ENCODE measurements around the gene TADA1.

Gene TADA1

DNA sequence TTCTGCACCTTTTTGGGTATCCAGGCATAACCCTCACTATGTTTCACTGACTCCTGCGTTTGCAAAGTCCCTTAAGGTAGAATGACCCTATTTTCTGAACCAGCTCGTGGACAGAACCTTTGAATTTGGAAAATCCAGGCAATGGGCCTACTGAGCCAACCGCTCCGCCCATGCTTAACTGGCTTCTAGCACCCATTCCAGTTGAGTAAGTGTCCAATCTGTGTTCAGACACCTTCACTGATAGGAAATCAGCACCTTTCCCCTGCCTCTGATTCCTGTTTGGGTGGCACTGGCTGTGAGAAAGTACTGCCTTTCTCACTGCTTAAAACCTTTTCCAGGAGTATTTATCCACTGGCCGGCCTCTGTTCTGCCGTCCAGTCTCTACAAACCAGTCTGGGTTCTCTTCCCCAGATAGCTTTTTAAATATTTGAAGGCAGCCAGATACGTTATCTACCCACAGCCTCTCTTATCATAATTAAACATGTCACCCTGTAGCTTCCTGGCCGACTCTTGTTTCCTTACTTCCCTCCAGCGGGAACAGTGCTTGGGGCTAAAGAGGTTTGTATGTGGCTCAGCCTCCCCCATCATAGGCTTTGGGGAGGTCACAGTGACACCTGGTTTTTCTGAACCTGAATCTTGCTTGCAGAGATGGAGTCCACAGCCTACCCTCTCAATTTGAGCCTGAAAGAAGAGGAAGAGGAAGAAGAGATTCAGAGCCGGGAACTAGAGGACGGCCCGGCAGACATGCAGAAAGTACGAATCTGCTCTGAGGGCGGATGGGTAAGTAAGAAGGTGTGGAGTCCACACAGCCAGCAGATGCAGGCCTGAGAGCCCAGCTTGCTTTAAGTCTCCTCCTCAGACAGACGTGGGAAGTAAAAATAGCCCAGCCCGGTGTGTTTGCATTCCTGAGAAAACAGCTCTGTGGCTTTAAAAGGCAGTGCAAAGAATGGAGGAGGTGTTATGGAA, 35.5 kb downstream of the TADA1 start:
- TF ChIP-seq, protein P1, sequence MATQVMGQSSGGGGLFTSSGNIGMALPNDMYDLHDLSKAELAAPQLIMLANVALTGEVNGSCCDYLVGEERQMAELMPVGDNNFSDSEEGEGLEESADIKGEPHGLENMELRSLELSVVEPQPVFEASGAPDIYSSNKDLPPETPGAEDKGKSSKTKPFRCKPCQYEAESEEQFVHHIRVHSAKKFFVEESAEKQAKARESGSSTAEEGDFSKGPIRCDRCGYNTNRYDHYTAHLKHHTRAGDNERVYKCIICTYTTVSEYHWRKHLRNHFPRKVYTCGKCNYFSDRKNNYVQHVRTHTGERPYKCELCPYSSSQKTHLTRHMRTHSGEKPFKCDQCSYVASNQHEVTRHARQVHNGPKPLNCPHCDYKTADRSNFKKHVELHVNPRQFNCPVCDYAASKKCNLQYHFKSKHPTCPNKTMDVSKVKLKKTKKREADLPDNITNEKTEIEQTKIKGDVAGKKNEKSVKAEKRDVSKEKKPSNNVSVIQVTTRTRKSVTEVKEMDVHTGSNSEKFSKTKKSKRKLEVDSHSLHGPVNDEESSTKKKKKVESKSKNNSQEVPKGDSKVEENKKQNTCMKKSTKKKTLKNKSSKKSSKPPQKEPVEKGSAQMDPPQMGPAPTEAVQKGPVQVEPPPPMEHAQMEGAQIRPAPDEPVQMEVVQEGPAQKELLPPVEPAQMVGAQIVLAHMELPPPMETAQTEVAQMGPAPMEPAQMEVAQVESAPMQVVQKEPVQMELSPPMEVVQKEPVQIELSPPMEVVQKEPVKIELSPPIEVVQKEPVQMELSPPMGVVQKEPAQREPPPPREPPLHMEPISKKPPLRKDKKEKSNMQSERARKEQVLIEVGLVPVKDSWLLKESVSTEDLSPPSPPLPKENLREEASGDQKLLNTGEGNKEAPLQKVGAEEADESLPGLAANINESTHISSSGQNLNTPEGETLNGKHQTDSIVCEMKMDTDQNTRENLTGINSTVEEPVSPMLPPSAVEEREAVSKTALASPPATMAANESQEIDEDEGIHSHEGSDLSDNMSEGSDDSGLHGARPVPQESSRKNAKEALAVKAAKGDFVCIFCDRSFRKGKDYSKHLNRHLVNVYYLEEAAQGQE (IDR thresholded peaks at IDR 0.05; ENCODE audit: insufficient replicate concordance, low read depth): no peak
- TF ChIP-seq POLR2AphosphoS5 (IDR thresholded peaks at IDR 0.05; ENCODE audit: low read depth) (no peak), SPI1 (IDR thresholded peaks at IDR 0.05; ENCODE audit: borderline replicate concordance, low read depth) (peak; percentile 77), GABPA (IDR thresholded peaks at IDR 0.05; ENCODE audit: low read depth) (no peak)
- TF ChIP-seq, protein P2, sequence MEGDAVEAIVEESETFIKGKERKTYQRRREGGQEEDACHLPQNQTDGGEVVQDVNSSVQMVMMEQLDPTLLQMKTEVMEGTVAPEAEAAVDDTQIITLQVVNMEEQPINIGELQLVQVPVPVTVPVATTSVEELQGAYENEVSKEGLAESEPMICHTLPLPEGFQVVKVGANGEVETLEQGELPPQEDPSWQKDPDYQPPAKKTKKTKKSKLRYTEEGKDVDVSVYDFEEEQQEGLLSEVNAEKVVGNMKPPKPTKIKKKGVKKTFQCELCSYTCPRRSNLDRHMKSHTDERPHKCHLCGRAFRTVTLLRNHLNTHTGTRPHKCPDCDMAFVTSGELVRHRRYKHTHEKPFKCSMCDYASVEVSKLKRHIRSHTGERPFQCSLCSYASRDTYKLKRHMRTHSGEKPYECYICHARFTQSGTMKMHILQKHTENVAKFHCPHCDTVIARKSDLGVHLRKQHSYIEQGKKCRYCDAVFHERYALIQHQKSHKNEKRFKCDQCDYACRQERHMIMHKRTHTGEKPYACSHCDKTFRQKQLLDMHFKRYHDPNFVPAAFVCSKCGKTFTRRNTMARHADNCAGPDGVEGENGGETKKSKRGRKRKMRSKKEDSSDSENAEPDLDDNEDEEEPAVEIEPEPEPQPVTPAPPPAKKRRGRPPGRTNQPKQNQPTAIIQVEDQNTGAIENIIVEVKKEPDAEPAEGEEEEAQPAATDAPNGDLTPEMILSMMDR (IDR thresholded peaks at IDR 0.05; ENCODE audit: insufficient read depth, low read length): no peak
- DNase-seq (ENCODE audit: low read depth in 1 of 2, low spot score in 1 of 2): peak in 1 of 2 experiments; percentile 58
- H3K27ac ChIP-seq (replicated peaks): peak overlapping the region; percentile 58
- no peaks in the 10 kb centered on the region for H3K27me3 ChIP-seq (ENCODE audit: insufficient read depth, poor library complexity, severe bottlenecking)
- peak overlapping the region; percentile 65 for H3K4me3 ChIP-seq (replicated peaks; ENCODE audit: insufficient read depth, low read length)

DNA sequence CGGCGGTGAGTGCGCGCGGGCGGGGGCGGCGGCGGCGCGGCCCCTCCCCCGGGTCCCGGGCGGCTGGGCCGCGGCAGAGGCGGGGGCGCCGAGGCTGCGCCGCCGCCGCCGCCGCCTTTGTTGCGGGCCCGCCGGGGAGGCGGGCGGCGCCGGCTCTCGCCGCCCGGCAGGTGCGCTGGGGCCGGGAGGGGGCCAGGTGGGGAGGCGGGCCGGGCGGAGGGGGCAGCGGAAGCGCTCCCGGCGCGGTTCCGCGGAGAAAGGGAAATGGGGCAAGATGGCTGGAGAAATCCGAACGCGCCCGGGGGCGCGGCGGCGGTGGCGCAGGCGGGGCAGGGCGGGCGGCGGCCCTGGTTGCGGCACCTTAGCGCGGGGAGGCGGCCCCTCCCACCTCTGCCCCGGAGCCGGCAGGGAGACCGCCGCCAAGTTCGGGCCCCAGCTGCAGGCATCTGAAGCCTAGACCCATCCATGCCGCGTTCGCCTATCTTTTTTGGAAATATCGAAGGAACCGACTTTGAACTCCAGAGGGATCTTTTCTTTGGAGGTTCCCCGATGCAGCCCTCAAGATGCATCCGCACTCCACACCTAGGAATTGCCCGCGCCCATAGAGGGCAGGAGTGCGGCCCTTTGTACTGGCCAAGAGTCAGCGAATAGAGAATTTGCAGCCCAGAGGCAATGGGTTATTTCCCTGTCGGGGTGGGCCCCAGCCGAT, 36.3 kb downstream of the TADA1 start:
- peak in 1 of 2 experiments; percentile 58 for DNase-seq (ENCODE audit: low read depth in 1 of 2, low spot score in 1 of 2)
- TF ChIP-seq, protein P1 (IDR thresholded peaks at IDR 0.05; ENCODE audit: insufficient replicate concordance, low read depth): no peak
- no peak; the same call in 1 of the 2 replicates for TF ChIP-seq POLR2AphosphoS5 (IDR thresholded peaks at IDR 0.05; ENCODE audit: low read depth)
- TF ChIP-seq GABPA (IDR thresholded peaks at IDR 0.05; ENCODE audit: low read depth): no peak
- no peak for TF ChIP-seq SPI1 (IDR thresholded peaks at IDR 0.05; ENCODE audit: borderline replicate concordance, low read depth)
- TF ChIP-seq, protein P2 (IDR thresholded peaks at IDR 0.05; ENCODE audit: insufficient read depth, low read length): no peak
- Histone ChIP-seq H3K27ac (replicated peaks) (peak overlapping the region; percentile 72), H3K27me3 (ENCODE audit: insufficient read depth, poor library complexity, severe bottlenecking) (no peaks in the 10 kb centered on the region), H3K4me3 (replicated peaks; ENCODE audit: insufficient read depth, low read length) (peak overlapping the region; percentile 65)

DNA sequence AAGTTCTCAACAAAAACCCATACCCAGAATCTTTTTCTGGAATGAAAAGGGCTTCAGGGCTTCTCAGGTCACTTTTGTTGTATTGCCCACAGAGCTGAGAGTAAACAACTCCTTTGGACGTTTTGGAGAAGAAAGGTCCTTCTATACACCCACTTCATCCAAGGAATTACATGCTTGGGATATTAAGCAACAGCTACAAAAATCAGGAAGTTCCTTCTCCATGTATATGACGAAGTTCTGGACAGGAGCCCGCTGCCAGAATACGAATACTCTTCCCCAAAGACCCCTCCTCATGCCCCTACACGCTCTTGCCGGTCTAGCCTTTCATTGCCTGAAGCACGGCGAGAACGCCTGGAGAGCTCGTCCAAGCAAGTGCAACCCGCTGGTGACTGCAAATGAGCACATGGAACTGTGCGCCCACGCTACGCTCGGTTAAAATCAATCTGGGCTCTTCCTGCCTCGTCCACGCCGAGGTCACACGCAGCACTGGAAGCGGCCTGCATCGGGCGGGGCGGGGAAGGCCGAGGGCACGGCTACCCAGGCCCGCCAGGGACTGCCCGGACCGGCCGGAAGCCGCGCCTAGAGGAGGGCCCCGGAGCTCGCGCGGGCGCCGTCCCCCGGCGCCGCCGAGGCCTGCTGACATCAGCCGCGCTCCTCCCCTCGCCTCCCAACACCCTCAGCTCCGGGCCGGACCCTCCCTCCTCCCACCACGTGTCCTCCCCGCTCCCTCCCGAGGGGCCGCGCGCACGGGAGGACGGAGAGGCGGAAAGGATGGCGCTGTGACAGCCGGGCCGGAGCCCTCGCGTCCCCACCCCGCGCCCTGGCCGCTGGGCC, 37.1 kb downstream of the TADA1 start, which contains the start of gene POGK:
Gene POGK, plus strand, starts transcription at position 710 of the 834 bp plus-strand sequence. CDS start 1,482 bp downstream, outside the sequence.
- DNase-seq (ENCODE audit: low read depth in 1 of 2, low spot score in 1 of 2): peak; percentile 79 to 87
- TF ChIP-seq, protein P1 (IDR thresholded peaks at IDR 0.05; ENCODE audit: insufficient replicate concordance, low read depth): peak; percentile 33
- TF ChIP-seq POLR2AphosphoS5 (IDR thresholded peaks at IDR 0.05; ENCODE audit: low read depth) (peak; percentile 78; the same call in 1 of the 2 replicates), GABPA (IDR thresholded peaks at IDR 0.05; ENCODE audit: low read depth) (peak; percentile 56; the same call in 1 of the 2 replicates), SPI1 (IDR thresholded peaks at IDR 0.05; ENCODE audit: borderline replicate concordance, low read depth) (no peak)
- Histone ChIP-seq H3K27me3 (ENCODE audit: insufficient read depth, poor library complexity, severe bottlenecking) (no peaks in the 10 kb centered on the region), H3K27ac (replicated peaks) (peak within 1 kb of the TSS; percentile 72), H3K4me3 (replicated peaks; ENCODE audit: insufficient read depth, low read length) (peak within 1 kb of the TSS; percentile 65)

Measured in HL-60 (cell line).